ENCODE results near the gene MYOZ2. TPM values are rescaled to one million over a fixed set of nuclear protein-coding genes. Genes with fewer than 3 reads are reported as not detected.

MYOZ2 gene
- total RNA-seq, result not detected in 2 replicates

DNA sequence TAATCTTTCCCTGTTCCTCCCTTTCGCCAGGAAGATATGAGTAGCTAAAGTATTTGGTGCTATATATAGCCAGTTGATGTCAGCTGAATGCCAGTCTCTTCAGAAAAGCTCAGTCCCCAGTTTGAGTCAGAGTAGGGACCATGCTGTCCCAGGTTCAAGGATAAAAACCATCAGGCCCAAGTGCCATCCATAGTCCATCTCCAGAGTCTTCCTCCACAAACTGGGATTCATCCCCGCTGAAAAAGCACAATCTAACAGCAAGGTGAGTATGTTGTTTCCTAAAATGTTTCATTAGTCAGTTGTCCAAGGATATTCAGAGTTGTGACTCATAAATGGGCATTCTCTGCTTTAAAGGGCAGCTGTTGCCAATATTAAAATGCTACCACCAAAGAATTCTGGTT, at the start of gene MYOZ2:
Gene MYOZ2, plus strand, starts transcription at position 112 of the 401 bp plus-strand sequence. CDS start 694 bp downstream, outside the sequence.
- H3K36me3 Mint-ChIP-seq (ENCODE audit: low read depth), result no peaks in the 10 kb centered on the region
- no peak for DNase-seq
- peaks cover 9% of the 10 kb centered on the region for H3K4me1 Mint-ChIP-seq
- H3K27ac Mint-ChIP-seq, result no peak within 1 kb of the TSS
- H3K4me3 Mint-ChIP-seq, result no peak within 1 kb of the TSS
- no peaks in the 10 kb centered on the region for H3K27me3 Mint-ChIP-seq
- no peaks in the 10 kb centered on the region for H3K9me3 Mint-ChIP-seq
- intact Hi-C loops (cut with micrococcal nuclease), result no loop called here

DNA sequence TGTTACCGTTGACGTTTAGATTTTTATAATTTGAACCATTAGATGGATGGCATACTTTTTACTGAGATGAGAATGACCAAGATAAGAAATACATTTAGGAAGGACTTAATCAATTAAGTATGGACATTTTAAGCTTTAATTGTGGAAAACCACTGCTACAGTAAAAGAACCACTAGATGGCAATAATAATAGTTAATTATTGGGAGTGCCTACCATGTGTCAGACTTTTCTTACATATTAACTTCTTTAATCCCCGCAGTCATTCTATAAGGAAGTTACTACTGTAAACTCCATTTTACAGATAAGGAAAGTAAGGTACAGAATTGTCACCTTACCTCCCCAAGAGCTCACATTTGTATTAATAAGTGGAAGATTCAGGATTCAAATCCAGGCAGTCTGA, 48.5 kb upstream of the MYOZ2 start:
- H3K27ac Mint-ChIP-seq, result no peak overlapping the region
- peaks cover 22% of the 10 kb centered on the region for H3K27me3 Mint-ChIP-seq
- H3K9me3 Mint-ChIP-seq, result peaks cover 4% of the 10 kb centered on the region
- H3K4me3 Mint-ChIP-seq, result no peak overlapping the region
- no peaks in the 10 kb centered on the region for H3K36me3 Mint-ChIP-seq (ENCODE audit: low read depth)
- H3K4me1 Mint-ChIP-seq, result no peaks in the 10 kb centered on the region
- intact Hi-C loops (cut with micrococcal nuclease), result no loop called here
- DNase-seq, result no peak

DNA sequence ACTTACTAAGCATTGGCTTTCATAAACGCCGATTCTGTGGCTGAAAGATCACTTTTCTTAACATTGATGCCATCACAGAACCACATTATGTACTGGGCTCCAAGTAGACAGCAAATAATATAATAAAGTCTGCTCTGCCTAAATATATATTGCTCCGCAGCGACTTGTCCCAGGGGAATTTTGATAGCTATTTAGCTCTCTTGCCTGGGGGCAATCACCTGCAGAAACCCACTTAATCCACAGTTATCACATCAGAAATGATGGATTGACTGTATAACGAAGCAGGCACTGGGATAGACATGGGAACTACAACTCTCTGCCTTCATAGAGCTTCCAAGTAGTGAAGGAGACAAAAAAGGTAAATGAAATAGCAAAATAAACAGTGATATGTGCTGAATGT, 48.0 kb upstream of the MYOZ2 start:
- Mint-ChIP-seq H3K4me3 (no peak overlapping the region), H3K36me3 (ENCODE audit: low read depth) (no peaks in the 10 kb centered on the region), H3K9me3 (peaks cover 4% of the 10 kb centered on the region), H3K27me3 (peaks cover 21% of the 10 kb centered on the region), H3K4me1 (no peaks in the 10 kb centered on the region), H3K27ac (no peak overlapping the region)
- DNase-seq, result no peak
- intact Hi-C loops (cut with micrococcal nuclease), result no loop called here

DNA sequence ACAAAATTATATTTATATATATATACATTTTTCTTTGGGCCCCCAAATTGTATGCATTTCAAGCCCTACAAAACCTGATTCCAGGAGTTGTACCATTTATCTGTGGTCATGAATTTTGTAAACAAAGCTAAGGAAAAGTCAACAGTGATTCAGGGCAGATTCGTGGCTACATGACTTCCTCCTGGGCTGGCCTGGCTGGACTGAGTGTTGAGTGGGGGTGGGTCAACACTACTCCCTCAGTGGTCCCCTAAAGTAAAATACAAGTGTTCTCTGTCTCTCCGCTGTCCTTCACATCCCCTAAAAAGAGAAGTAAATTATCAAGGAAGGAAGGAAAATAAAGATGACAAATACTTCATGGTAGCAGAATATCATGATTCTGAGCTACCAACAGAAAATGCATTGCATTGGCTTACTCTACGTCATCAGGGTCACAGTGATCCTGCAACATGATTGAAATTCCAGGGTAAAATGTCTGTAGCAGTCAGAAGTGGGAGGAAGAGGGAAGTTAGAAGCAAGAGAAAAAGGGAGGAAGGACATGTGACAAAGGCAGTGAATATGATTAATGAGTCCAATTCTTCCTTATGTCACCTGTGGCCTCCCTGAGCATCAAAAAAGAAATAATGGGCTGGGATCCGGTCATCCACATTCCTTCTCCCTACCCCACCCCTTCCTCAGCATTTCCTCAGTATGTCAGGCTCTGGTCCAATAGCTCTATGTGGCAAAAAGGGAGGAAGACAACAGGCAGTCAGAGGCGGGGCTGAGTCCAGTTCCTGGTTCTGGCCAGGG, 42.4 kb upstream of the MYOZ2 start:
- Mint-ChIP-seq H3K27ac (no peak overlapping the region), H3K9me3 (peaks cover 4% of the 10 kb centered on the region), H3K36me3 (ENCODE audit: low read depth) (no peaks in the 10 kb centered on the region), H3K4me1 (no peaks in the 10 kb centered on the region), H3K4me3 (no peak overlapping the region), H3K27me3 (peaks cover 14% of the 10 kb centered on the region)
- no peak for DNase-seq
- intact Hi-C loops (cut with micrococcal nuclease), result no loop called here

DNA sequence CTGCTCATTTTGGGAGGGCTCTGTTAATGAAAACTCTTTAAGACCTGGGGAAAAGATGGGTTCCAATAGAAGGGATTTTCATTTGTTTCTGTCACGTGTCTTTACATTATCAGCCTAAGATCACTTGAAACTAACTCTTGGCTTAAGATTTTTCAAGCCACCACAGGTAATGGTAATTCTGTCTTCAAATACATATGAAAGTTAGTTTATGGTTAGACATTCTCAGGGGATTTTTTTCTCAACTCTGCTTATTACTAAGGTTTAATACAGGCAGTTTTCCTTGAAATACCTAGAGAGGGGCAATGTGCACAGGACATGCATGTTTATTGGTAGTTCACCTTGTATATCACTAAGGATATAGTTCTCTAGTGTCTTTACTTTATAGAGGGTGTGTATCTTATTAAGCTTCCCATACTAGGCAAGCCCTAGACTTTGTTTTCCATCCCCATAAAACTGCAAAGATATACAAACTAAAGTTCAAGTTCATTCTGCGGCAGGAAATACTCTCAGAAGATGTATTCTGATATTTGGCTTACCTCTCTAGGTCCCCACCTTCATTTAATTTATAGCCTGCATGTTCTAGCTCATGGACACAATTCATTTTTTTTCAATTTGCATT, 38.2 kb upstream of the MYOZ2 start:
- Mint-ChIP-seq H3K4me1 (no peaks in the 10 kb centered on the region), H3K4me3 (no peak overlapping the region), H3K27ac (no peak overlapping the region)

DNA sequence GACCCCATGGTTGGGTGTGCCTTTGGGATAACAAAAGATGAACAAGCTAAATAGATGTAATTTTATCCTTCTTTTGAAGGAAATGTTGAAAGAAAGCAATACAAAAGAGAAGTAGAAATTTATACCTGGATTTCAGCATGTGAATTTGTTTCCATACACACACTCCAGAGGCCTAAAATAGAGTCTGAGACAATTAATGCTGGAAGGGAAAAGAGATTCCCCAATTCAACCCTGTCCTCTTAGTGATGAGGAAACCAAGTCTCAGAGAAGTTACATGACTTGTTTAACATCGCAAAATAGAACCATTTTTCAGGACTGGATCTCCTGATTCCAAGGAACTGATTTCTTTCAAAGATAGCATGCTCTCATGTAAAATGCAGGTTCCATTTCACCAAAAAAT, 37.3 kb upstream of the MYOZ2 start:
- Mint-ChIP-seq H3K4me1 (no peaks in the 10 kb centered on the region), H3K27me3 (no peaks in the 10 kb centered on the region), H3K9me3 (no peaks in the 10 kb centered on the region), H3K4me3 (no peak overlapping the region), H3K27ac (no peak overlapping the region), H3K36me3 (ENCODE audit: low read depth) (no peaks in the 10 kb centered on the region)
- intact Hi-C loops (cut with micrococcal nuclease), result no loop called here
- DNase-seq, result no peak

More for the DNA sequence above, 38.2 kb upstream of the MYOZ2 start:
- no peak for DNase-seq
- no peaks in the 10 kb centered on the region for H3K27me3 Mint-ChIP-seq
- no peaks in the 10 kb centered on the region for H3K36me3 Mint-ChIP-seq (ENCODE audit: low read depth)
- H3K9me3 Mint-ChIP-seq, result no peaks in the 10 kb centered on the region
- intact Hi-C loops (cut with micrococcal nuclease), result no loop called here

DNA sequence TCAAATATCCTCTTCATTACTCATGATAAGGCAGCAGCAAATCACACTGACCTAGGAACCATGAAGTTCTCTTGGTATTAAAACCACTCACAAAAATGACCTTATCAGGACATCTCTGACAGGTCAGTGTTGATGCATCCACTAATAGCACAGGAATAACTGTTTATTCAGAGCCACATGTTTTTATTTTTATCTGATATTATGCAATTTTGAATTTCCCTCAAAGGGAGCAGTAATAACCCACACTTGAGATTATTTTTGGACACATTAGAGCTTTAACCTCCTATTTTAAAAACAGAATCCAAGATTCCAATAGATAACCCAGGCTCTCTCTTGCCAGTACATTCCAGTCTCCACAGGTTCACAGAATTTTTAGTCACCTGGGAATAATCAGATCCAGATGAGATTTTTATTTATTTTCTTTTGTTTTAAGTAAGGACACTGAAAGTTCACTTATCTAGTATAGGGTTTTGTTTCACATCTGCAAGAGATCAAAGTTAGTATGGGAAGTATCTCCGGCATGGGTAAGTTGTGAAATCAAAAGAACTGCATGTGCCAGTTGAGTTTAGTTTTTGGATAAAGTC, 36.3 kb upstream of the MYOZ2 start:
- Mint-ChIP-seq H3K4me3 (no peak overlapping the region), H3K27ac (no peak overlapping the region), H3K27me3 (no peaks in the 10 kb centered on the region), H3K36me3 (ENCODE audit: low read depth) (no peaks in the 10 kb centered on the region), H3K9me3 (no peaks in the 10 kb centered on the region), H3K4me1 (no peaks in the 10 kb centered on the region)
- intact Hi-C loops (cut with micrococcal nuclease), result no loop called here
- no peak for DNase-seq

DNA sequence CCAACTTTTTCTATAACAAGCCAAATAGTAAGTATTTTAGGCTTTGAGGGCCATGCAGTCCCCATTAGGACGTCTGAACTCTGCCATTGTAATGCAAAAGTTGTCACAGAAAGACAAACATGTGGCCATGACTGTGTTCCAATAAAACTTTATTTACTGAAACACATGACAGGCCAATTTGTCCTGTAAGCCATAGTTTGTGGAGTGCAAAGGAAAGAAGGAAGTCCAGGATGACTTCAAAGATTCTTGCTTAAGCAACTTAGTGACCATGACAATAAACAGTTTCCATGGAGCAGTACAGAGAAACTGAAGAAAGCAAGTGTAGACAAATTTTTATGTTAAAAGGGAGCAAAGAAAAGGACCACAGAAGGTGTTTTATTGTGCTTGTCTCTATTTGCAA, 35.0 kb upstream of the MYOZ2 start:
- Mint-ChIP-seq H3K4me1 (no peaks in the 10 kb centered on the region), H3K27ac (no peak overlapping the region), H3K4me3 (no peak overlapping the region), H3K36me3 (ENCODE audit: low read depth) (no peaks in the 10 kb centered on the region), H3K27me3 (no peaks in the 10 kb centered on the region), H3K9me3 (no peaks in the 10 kb centered on the region)
- intact Hi-C loops (cut with micrococcal nuclease), result no loop called here
- no peak for DNase-seq

DNA sequence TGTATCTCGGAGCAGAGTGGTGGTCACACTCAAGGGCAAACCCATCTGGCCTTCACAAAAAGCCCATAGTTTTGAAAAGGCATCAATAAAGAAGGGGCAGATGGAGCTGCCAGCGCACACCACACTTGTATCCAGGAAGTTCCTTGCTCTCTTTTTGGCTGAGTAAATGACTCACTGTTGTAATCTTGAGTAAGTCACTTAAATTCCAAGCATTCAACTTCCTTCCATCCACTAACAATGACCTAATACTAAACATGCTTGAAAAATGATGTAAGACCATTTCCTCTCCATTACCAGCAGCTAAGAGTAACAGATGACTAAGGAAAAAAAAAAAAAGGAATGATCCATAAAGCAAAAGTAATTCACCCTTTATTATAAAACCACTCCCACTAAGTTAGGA, 32.4 kb upstream of the MYOZ2 start:
- H3K36me3 Mint-ChIP-seq (ENCODE audit: low read depth), result no peaks in the 10 kb centered on the region
- H3K27me3 Mint-ChIP-seq, result peaks cover 2% of the 10 kb centered on the region
- no peak for DNase-seq
- H3K4me1 Mint-ChIP-seq, result no peaks in the 10 kb centered on the region
- intact Hi-C loops (cut with micrococcal nuclease), result no loop called here
- peaks cover 3% of the 10 kb centered on the region for H3K9me3 Mint-ChIP-seq
- H3K4me3 Mint-ChIP-seq, result no peak overlapping the region
- H3K27ac Mint-ChIP-seq, result no peak overlapping the region

DNA sequence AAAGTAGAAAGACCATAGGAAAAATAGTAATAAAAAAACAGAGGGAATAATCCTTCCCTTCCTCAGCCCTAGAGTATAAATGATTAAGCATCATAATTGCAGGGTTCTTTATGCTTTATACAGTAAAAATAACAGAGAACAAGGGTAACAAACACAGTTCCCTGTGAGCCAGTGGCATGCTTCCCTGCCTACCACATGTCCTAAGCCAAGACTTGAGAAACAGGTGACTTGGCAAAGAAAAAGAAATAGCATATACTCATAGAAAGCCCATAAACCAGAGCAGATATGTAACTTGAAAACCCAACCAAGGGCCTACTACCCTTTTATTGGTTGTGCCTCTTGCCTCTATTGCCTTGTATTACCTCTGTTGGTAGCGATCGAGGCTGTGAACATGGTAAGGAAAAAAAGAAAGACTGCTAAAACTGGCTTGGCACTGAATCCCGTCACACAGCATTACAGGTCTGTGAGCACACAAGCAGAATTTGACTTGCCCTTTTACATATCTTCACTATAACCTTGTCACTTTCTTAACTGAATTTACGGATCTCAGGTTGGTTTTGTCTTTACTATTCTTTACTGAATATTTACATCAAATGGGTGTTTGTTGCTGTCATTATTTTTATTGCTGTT, 30.9 kb upstream of the MYOZ2 start:
- Mint-ChIP-seq H3K4me3 (no peak overlapping the region), H3K4me1 (no peaks in the 10 kb centered on the region), H3K27me3 (peaks cover 2% of the 10 kb centered on the region), H3K36me3 (ENCODE audit: low read depth) (no peaks in the 10 kb centered on the region), H3K27ac (no peak overlapping the region), H3K9me3 (peaks cover 3% of the 10 kb centered on the region)
- DNase-seq, result no peak
- intact Hi-C loops (cut with micrococcal nuclease), result loop anchor here (1.0 kb wide), 1 partner anchor 8 kb away; no protein-coding TSS in a partner anchor

DNA sequence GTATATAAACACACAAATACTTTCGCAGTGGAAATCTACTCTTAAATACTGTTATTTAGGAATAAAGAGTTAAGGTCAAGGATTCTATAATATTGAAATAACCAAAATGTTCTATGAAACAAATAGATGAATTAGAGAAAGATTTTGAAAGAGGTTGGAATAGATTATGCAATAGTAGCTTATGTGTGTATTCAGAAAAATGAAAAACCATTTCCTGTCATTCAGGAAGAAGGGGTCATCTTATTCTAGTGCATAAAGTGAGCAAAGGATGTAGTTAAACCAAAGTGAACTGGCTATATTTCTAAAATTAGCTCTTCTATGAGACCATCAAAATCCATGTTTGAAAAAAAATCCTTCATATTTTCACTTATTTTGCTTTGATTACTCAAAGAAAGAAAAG, 30.0 kb upstream of the MYOZ2 start:
- Mint-ChIP-seq H3K27ac (no peak overlapping the region), H3K4me3 (no peak overlapping the region), H3K4me1 (no peaks in the 10 kb centered on the region), H3K36me3 (ENCODE audit: low read depth) (no peaks in the 10 kb centered on the region), H3K27me3 (peaks cover 2% of the 10 kb centered on the region), H3K9me3 (peaks cover 3% of the 10 kb centered on the region)
- DNase-seq, result no peak
- intact Hi-C loops (cut with micrococcal nuclease), result loop anchor here (1.0 kb wide), 1 partner anchor 9 kb away; no protein-coding TSS in a partner anchor

DNA sequence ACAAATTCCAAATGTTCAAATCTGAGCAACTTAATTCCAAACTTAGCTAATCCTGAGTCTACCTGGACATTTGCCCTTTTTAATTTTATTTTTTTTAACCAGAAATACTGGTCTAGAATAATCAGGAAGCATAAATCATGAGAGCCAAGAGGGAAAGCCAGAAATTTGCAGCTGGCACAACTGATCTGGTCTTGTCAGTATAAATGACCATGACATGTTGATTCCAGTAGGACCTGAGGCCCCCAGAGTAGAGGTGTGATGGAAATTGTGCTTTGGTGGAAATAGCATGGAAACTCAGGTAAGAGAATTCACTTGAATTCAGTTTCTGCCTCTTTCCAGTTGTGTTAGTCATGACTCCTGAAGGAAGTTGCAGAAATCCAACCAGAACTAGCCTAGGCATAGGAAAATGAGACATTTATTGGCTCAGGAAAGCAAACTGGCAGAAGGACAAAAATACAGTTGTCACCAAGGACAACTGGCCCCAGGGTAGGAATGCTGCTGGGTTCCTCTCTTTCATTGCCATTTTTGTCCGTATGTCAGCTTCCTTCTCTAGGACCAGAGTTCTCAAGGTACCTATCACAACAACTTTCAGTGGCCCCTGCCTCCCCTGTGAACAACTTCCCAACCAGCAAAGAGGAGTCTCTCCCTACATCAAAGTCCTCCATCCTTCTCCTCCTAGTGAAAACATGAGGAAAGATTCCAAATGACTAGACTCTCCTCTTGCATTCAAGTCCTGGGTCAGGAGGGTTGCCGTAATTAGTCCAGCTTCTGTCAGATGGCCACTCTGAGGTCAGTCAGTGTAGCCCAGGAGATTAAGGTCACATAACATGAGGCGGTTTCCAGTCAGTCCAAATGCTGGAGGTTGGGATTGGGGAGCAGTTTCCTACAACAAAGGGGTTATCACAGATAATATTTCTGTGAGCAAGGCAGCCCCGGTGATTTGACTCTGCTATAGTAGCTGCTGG, 29.3 kb upstream of the MYOZ2 start:
- Mint-ChIP-seq H3K9me3 (peaks cover 3% of the 10 kb centered on the region), H3K36me3 (ENCODE audit: low read depth) (no peaks in the 10 kb centered on the region)

DNA sequence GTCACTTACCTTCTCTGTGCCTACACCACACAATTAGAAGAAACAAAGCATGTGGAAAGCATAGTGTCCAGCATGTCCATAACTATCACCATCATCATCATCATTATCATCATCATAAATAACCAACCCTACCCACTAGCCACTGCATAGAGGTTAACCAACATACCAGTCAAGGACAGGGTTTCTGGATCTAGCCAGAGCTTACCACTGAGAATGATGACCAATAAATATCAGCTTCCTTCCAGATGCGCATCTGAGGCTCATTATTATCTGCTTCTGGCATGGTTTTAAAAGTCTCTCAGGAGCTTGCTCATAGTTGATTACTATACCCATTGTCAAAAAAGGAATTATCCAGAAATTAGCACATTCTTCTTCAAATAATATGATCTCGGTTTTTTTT, 25.5 kb upstream of the MYOZ2 start:
- no peak overlapping the region for H3K27ac Mint-ChIP-seq
- intact Hi-C loops (cut with micrococcal nuclease), result no loop called here
- H3K27me3 Mint-ChIP-seq, result peaks cover 3% of the 10 kb centered on the region
- peaks cover 3% of the 10 kb centered on the region for H3K9me3 Mint-ChIP-seq
- peaks cover 3% of the 10 kb centered on the region for H3K4me1 Mint-ChIP-seq
- H3K36me3 Mint-ChIP-seq (ENCODE audit: low read depth), result no peaks in the 10 kb centered on the region
- no peak for DNase-seq
- no peak overlapping the region for H3K4me3 Mint-ChIP-seq

More for the DNA sequence above, 29.3 kb upstream of the MYOZ2 start:
- no peak for DNase-seq
- no peaks in the 10 kb centered on the region for H3K4me1 Mint-ChIP-seq
- no peak overlapping the region for H3K27ac Mint-ChIP-seq
- H3K27me3 Mint-ChIP-seq, result peaks cover 2% of the 10 kb centered on the region
- intact Hi-C loops (cut with micrococcal nuclease), result no loop called here
- H3K4me3 Mint-ChIP-seq, result no peak overlapping the region

Measured in activated CD4-positive, alpha-beta T cell treated with anti-CD3 and anti-CD28 coated beads, Interleukin-2, amount 10 ng/mL, durations not matched to agents 24 days and 14 days (primary cell).